NCI-H2081 treated with DMSO at 0.1 percent for 48 hours (cell line): ENCODE measurements around the gene GJC2.
"Not testable (repeated sequence)": the region's sequence is repeated elsewhere in the genome, so short reads cannot be mapped to it uniquely, and the experiment has no call there.

ENCODE experiments used
- DNase-seq: peaks from one replicate; lab custom pipeline; 2025; lab: John Stamatoyannopoulos, UW

GJC2 gene

DNA sequence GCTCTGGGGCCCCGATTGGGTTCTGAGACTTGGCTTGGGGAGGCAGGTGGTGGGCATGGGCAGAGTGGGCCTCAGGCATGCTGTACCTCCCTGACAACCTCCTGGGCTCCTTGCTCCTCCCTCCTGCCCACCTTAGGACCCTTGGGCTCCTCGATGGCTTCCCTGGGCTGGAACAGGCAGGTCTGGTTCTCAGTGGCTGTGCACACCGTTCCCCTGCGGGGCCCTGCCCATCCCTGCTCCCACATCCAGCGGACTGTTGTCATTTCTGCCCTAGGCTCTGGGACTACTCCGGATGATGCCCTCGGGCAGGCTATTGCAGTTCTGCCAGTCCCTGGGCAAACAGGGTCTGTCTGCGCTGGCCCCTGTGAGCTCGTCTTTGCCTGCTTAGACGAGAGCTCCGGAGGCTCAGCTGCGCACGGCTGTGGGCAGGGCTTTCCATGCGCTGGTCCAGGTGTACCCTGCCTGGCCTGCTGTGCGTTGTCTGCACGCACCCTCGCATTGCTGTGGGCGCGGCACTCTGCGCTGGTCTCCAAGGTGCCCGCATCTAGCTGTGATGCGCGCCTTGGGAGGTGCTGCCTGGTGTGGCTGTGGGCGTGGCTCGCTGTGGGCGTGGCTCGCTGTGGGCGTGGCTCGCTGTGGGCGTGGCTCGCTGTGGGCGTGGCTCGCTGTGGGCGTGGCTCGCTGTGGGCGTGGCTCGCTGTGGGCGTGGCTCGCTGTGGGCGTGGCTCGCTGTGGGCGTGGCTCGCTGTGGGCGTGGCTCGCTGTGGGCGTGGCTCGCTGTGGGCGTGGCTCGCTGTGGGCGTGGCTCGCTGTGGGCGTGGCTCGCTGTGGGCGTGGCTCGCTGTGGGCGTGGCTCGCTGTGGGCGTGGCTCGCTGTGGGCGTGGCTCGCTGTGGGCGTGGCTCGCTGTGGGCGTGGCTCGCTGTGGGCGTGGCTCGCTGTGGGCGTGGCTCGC, 24.1 kb downstream of the GJC2 start:
- not testable (repeated sequence) for DNase-seq

DNA sequence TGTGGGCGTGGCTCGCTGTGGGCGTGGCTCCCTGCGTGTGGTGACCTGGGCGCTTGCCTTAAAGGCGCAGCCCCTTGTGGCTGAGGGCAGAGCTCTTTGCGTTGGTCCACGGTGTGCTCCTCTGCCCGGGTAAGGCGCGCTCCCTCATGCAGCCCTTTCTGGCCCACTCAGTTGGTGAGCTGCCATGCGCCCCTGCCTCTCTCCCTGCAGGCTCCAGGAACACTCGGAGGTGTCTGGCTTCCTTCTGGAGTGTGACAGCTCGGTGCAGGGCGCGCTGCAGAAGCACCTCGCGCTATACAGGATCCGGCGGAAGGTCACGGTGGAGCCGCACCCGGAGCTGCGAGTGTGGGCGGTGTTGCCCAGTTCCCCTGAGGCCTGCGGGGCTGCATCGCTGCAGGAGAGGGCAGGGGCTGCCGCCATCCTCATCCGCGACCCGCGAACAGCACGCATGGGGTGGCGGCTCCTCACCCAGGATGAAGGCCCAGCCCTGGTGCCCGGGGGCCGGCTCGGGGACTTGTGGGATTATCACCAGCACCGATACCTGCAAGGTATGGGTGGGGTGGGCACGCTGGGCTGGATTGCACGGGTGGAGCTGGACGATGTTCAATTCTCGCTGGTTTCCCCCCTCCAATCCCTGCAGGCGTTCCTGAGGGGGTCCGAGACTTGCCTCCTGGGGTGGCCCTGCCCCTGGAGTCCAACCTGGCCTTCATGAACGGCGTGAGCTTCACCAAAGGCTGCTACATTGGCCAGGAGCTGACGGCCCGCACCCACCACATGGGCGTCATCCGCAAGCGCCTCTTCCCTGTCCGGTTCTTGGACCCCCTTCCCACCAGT, 25.0 kb downstream of the GJC2 start:
- no peak for DNase-seq

DNA sequence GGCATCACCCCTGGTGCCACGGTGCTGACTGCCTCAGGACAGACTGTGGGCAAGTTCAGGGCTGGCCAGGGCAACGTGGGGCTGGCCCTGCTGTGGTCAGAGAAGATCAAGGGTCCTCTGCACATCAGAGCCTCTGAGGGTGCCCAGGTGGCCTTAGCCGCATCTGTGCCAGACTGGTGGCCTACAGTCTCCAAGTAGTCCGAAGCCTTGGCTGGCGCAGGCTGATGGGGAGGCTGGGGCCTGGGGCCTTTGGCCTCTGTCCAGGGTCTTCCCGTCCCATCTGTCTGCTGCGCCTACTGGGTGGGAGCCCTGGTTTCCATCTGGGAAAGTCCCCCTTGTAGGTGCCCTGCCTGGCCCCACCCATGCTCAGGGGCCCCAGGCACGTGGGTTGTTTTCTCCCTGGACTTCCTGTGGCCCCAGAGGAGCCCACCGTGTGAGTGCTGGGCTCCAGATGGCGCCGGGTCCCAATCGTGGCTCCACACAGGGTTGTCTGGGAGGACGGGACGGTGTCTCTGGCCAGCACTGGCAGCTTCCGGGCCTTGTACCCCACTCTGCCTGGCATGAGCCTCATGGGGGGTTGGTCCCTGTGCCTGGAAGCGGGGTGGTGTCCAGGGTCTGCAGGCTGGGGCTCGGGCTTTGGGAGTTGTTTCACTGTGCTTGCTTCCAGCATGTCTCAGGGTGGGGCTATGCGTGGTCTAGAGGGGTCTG, 25.7 kb downstream of the GJC2 start:
- DNase-seq = no peak

DNA sequence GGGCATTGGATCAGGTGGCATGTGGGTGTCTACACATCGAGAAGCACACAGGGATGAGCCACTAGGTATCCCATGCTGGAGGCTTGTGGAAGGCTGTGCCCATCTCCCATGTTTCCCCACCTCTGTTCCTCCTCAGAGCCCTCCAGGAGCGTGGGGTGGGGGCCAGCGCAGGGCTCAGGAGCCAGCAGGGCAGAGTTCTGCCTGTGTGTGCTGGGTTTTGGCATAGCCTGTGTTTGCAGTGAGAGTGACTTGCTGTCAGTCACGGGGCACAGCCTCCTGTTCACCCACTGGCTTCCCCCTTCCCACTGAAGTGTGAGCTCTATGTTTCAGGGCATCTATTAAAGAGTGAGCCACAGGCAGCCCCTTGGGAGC, 26.3 kb downstream of the GJC2 start:
- DNase-seq = no peak

DNA sequence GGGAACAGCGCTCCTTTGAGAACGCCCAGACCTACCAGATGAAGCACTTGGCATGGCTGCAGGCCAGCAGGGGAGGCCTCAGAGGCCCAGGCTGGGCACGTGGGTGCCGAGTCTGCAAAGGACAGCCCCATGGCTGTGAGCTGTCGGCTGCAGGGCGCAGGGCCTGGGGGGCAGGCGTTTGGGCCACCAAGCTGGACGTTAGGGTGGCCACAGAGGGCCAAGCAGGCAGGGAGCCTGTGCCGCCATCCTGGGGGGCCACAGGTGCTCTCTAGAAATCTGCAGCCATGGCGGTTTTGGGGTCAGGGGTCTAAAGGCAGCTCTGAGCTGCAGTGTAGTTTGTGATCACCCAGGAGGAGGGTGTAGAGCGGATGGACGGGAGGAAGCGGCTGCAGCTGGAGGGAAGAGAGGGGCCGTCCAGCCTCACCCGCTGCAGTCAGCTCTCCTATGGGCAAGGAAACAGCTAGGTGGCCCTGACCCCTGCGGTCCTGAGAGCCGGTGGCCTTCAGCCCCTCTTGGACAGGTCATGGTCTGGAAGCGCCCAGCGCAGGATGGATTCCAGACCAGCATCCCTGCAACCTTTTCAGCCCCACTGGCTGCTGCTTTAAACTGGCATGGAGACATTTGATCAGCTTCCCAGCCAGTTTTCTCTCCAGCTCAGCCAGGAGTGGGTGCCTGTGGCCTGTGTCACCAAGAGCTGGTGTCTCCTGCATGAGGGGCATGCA, 26.9 kb downstream of the GJC2 start:
- no peak for DNase-seq

DNA sequence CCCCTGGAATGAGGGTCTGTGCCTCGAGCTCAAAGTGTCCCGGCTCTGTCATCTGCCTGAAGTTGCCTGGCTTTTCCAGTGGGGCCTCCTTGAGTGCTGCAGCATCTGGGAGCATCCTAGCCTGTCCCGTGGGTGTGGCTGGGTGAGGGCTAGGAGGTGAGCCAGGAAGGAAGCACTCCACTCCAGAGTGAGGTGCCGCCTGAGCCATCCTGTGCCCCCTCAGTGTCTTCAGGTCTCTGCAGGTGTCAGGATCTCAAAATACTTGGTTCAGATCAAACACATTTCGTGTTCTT, 27.4 kb downstream of the GJC2 start:
- no peak for DNase-seq

DNA sequence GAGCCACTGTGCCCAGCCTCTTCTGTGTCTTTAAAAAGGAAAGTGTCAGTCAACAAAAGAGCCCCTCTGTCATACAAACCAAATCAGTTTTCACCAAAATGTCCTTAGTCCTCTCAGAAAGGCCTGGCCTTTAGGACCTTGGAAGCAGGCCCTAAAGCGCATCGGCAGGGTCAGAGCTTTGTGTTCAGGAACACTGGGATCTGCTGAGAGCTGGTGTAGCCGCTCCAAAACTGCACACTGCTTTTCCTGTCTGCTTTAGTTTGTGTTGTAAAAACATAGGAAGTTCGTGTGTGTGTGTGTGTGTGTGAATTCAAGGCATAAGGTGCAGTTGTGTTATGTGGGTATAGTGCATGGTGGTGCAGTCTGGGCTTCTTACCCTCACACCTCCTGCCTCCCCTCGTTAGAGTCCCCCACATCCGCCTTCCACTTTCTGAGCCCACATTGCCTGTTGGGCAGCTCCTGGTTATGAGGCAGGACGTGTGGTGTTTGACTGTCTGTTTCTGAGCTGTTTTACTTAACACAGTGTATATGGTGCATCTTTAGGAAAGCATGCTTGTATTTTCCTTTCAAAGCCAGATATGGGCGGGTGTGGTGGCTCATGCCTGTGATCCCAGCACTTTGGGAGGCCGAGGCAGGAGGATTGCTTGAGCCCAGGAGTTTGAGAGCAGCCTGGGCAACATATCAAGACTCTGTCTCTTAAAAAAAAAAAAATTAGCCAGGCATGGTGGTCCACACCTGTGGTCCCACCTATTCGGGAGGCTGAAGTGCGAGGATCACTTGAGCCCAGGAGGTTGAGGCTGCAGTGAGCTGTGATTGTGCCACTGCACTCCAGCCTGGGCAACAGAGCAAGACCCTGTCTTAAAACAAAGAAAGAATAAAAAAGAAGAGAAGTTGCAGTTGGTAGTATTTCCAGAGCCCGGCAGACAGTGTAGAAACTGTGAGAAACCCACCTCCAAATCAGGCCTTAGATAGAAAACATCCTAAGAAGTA, 28.3 kb downstream of the GJC2 start:
- DNase-seq = no peak

DNA sequence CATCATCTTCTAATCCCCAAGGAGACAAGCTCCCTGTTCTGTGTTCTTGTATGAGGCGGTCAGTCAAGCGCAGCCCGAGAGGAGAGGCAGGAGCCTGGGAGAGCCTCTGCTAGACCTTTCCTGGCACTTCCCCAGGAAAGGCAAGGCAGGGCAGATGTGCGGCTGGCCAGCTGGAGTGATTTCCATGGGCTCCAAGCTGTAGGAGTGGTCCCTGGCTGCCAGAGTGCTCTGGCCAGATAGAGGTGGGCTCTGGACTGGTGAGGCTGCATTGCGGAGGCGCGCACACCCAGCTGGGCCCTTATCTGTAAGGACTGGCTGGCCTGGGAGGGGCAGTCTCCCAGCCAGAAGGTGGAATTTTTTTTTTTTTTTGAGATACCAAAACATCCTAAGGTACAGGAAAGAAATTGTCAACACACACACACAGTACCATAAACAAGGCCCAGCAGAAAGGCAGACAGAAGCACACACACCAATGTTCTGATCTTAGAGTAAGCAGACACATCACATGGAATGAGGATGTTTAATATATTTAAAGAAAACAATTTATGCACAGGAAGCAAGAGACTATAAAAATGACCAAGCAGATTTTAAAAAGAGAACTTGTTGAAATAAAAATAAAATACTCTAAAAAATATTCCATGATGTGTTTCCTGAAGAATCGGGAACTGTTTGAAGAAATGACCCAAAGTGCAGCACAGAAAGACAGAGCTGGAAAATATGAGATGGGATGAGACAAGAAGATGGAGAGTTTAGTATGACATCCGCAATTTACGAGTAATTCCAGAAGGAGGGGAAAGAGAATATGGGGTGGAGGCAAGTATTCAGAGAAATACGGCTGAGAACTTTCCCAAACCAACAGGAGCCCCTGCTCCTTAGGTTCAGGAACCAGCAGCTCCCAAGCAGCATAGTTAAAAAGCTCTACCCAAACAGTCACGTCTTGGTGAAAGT, 29.3 kb downstream of the GJC2 start:
- DNase-seq = no peak

DNA sequence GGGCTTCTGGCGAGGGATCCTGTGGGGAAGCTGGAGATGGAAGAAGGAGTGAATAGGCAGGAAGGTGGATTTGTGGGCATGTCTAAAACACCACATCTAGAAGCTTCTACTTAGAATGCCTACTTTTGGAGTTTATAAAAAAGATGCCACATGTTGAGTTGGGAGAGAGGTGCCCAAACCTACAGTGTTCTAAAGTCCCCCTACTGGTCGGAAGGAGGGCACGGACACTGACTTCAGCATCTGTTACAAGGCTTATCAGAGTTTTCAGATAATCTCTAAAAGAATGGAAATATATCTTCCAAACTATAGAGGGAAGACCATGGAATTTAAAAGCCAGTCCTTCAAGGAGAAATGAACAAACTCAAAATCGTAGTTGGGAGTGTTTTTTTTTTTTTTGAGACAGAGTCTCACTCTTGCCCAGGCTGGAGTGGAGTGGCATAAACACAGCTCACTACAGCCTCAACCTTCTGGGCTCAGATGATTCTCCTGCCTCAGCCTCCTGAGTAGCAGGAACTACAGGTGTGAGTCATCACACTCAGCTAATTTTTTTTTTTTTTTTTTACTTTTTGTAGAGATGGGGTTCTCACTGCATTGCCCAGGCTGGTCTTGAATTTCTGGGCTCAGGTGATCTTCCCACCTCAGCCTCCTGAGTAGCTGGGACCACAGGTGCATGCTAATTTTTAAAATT, 30.7 kb downstream of the GJC2 start:
- no peak for DNase-seq

DNA sequence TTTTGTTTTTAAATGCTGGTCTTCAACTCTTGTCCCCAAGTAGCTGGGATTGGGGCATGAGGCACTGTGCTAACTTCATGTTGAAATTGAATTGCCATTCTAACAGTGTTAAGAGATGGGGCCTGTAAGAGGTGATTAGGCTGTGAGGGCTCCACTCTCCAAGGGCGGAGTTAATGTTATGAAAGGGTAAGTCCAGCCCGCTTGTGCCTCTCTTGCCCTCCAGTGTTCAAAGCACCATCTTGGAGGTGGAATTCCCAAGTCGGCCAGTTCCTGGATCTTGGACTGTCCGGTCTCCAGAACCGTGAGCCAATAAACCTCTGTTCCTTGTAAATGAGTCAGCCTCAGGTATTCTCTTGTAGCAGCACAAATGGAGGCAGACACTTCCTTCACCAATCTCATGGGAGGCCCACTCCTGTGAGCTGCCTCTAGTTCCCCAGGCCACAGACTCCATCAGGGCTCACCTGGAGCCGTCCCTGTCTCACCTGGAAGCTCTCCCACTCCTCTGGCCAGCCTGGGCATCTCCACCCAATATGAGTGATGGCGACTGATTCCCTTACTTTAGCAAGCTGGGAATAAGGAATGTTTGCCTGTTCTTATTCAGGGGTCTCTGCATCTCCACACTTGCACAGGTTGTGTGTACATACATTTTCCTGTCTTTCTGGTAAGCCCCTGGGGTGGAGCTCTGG, 31.4 kb downstream of the GJC2 start:
- no peak for DNase-seq

DNA sequence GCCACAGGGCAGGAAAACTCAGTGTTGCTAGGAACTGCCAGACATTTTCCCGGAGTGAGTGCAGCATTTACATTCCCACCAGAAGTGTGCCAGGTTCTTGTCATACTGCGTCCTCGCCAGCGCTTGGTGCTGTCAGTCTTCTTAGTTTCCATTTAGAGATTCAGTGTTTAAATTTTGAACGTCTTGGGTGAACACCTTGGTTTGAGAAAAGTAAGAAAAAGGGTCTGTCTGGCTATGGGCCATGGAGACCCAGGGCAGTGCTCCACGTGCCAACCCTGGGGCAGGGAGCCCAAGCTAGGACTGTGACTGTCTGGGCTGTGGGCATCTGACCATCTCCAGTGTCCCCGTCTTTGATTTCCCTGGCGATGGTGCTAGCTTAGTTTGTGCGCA, 31.9 kb downstream of the GJC2 start:
- no peak for DNase-seq

DNA sequence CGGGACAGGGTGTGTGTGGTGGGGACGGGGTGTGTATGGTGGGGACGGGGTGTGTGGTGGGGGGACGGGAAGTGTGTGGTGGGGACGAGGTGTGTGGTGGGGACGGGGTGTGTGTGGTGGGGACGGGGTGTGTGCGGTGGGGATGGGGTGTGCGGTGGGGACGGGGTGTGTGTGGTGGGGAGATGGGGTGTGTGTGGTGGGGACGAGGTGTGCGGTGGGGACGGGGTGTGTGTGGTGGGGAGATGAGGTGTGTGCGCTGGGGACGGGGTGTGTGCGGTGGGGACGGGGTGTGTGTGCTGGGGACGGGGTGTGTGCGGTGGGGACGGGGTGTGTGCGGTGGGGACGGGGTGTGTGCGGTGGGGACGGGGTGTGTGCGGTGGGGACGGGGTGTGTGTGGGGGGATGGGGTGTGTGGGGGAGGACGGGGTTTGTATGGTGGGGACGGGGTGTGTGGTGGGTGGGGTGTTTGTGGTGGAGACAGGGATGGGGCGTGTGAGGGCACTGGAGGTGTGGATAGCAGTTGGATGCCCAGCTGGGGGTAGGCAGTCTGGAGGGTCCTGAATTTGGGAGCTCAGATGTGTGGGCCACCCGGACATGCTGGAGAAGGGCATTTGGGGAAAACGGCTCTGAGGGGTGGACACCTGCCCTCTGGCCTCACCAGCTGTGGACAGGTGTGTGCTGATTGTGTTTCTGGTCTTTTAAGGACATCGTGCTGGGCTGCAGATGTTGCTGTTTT, 32.7 kb downstream of the GJC2 start:
- DNase-seq = no peak

DNA sequence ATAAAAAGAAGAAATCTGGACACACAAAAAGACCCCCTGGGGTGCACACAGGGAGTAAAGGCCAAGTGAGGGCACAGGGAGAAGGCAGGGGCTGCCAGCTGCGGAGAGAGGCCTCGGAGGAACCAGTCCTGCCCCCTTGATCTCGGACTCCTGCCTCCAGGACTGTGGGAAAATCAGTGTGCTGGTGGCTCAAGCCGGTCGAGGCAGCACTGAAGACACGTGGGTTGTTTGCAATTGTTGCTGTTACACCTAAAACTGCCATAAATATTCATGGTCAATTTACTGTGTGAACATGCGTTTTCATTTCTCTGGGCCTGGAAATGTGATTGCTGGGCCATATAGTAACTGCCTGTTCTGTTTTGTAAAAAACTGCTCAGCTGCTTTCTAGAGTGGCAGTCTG, 34.4 kb downstream of the GJC2 start:
- no peak for DNase-seq

DNA sequence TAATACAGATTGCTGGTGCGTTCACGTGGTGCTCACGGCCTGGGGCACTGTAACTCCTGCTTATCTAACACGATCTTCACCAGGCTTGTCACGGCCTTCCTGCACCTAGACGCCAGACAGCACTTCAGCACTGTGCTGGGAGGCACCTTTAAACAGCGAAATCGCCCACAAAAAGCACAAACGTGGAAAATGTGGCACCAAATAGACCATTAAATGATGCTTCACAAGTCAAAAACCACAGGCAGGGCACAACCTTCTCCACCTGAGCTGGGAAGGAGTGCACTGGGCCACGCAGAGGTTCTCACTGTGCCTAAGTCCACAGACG, 35.9 kb downstream of the GJC2 start:
- DNase-seq = no peak

DNA sequence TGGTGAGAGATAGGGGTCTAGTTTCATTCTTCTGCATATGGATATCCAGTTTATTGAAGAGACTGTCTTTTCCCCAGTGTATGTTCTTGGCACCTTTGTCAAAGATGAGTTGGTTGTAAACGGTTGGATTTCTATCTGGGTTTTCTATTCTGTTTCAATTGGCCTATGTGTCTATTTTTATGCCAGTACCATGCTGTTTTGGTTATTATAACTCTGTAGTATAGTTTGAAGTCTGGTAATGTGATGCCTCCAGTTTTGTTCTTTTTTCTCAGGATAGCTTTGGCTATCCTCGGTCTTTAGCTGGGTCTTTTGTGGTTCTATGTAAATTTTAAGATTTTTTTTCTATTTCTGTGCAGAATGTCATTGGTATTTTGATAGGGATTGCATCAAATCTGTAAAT, 38.5 kb downstream of the GJC2 start:
- DNase-seq = not testable (repeated sequence)

DNA sequence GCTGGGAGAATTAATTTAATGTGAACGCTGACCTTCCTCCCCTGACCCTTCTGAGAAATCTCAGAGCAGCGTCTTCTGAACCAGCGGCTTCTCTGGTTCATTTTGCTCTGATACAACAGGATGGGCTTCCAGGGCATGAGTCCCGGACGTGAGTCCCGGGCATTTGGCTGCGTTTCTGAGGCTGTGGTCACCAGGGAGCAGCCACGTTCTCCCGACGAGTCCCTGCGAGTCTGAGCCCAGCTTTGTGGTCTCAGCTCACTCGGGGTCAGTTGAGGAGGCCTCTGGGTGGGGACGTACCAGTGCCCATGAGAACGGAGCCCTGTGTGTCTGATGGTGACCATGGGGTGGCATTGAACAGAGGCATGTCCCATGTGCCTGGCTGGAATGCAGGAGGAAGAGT, 40.5 kb downstream of the GJC2 start:
- DNase-seq = no peak

DNA sequence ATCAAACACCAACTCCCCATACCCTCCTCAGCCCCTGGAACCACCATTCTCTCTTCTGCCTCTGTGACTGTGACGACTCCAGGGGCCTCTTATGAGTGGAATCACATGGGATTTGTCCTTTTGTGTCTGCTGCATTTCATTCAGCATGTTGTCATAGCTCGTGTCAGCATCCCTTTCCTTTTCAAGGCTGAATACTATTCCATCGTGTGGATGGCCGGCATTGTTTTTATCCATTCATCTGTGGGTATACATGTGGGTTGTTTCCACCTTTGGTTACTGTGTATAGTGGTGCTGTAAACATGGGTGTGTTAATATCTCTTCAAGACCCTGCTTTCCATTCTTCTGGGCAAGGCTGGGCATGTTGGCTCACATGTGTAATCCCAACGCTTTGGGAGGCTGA, 41.0 kb downstream of the GJC2 start:
- no peak for DNase-seq

DNA sequence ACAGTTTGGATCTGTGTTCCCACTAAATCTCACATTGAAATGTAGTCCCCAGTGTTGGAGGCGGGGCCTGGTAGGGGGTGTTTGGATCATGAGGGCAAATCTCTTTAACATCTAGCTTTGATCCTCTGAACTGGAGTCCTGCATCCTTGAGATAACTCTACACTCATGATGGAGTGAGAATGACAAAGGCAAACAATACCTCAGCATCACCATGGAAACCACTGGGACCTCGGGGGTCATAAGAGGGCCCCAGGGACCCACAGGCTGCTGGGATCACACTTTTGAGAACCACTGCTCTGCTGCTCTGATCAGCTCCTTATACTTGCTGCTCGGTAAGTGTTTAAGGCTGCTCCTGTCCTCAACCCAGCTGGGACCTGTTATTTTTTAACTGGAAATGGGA, 44.7 kb downstream of the GJC2 start:
- DNase-seq = no peak
